C4-2B (cell line): ENCODE data around the gene CASKIN1.

Experiments
- ZFX ChIP-seq: fragments of 450-650 bp; IDR thresholded peaks from 2 replicates; pipeline ENCODE4 v1.6.1; 2017
- TF ChIP-seq, protein P1 (sequence below): fragments of 450-650 bp; conservative IDR thresholded peaks from 2 replicates; pipeline ENCODE4 v1.5.1; 2017; ENCODE audit warnings: mild to moderate bottlenecking

DNA sequence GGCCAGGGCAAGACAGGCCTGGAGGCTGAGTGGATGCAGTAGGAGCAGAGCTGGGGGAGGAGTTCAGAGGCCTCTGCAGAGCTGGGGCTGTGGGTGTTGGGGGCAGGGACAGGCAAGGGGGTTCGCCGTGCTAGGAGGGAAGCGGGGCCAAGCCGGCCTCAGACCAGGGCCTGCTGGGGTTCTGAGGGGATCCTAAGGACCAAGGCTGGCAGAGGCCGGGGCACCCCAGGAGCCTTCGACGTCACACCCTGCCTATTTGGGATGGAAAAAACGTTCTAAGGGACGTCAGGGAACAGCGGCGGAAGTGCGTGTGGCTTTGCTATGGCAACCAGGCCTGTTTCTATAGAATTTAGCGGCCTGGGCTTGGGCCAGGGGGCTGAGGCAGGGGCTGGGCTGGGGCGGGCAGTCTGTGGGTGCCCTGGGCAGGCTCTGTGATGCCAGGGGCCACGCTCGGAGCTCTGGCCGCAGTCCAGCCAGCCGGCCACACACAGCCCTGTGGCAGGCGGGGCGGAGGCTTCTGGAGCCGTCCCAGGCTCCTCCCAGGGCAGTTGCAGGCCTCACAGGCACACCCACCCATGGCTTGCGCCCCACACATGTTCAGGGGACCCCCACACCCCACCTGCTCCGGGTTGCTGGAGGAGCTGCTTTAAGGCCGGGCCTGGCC lies 37.1 kb downstream of the CASKIN1 start:
- TF ChIP-seq, protein P1, sequence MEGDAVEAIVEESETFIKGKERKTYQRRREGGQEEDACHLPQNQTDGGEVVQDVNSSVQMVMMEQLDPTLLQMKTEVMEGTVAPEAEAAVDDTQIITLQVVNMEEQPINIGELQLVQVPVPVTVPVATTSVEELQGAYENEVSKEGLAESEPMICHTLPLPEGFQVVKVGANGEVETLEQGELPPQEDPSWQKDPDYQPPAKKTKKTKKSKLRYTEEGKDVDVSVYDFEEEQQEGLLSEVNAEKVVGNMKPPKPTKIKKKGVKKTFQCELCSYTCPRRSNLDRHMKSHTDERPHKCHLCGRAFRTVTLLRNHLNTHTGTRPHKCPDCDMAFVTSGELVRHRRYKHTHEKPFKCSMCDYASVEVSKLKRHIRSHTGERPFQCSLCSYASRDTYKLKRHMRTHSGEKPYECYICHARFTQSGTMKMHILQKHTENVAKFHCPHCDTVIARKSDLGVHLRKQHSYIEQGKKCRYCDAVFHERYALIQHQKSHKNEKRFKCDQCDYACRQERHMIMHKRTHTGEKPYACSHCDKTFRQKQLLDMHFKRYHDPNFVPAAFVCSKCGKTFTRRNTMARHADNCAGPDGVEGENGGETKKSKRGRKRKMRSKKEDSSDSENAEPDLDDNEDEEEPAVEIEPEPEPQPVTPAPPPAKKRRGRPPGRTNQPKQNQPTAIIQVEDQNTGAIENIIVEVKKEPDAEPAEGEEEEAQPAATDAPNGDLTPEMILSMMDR, result no peak
- TF ChIP-seq ZFX, result no peak
